Liver (tissue), 3 donors: ENCODE measurements around the gene SH3TC2.

ENCODE experiments used
- EGR1 ChIP-seq, 2 donors: IDR thresholded peaks; 2 replicates each; pipeline ENCODE4 v1.6.1; 2016 to 2018; ENCODE audit warnings: antibody characterized with exemption in 2 of 2, low read depth in 2 of 2
- GABPA ChIP-seq, 2 donors: IDR thresholded peaks in 1 of 2; conservative IDR thresholded peaks in 1 of 2; 2 replicates each; pipeline ENCODE4 v1.6.1; 2016; ENCODE audit warnings: antibody characterized with exemption in 2 of 2, mild to moderate bottlenecking in 1 of 2, moderate library complexity in 1 of 2
- JUND ChIP-seq, 2 donors: IDR thresholded peaks; 2 replicates each; pipeline ENCODE4 v1.6.1; 2016; ENCODE audit warnings: antibody characterized with exemption in 2 of 2
- NR2F2 ChIP-seq: IDR thresholded peaks from 2 replicates; pipeline ENCODE4 v1.6.1; 2016; ENCODE audit warnings: antibody characterized with exemption
- RAD21 ChIP-seq, 2 donors: IDR thresholded peaks; 2 replicates each; pipeline ENCODE4 v1.6.1; 2016; ENCODE audit warnings: antibody characterized with exemption in 2 of 2, mild to moderate bottlenecking in 2 of 2
- RXRA ChIP-seq, 2 donors: IDR thresholded peaks; 2 replicates each; pipeline ENCODE4 v1.6.1; 2017 to 2018; ENCODE audit warnings: antibody characterized with exemption in 2 of 2, mild to moderate bottlenecking in 1 of 2
- SP1 ChIP-seq: IDR thresholded peaks from 2 replicates; pipeline ENCODE4 v1.6.1; 2018; ENCODE audit warnings: antibody characterized with exemption, mild to moderate bottlenecking
- TAF1 ChIP-seq: conservative IDR thresholded peaks from 2 replicates; pipeline ENCODE4 v1.6.1; 2016; ENCODE audit warnings: antibody characterized with exemption, mild to moderate bottlenecking
- YY1 ChIP-seq: IDR thresholded peaks from 2 replicates; pipeline ENCODE4 v1.6.1; 2016; ENCODE audit warnings: antibody characterized with exemption, mild to moderate bottlenecking
- TF ChIP-seq, protein P1 (sequence below): IDR thresholded peaks from 2 replicates; pipeline ENCODE4 v1.6.1; 2016; ENCODE audit warnings: antibody characterized with exemption
- TF ChIP-seq, protein P2 (sequence below): fragments of 150-350 bp; IDR thresholded peaks from 2 replicates; pipeline ENCODE4 v1.5.1; 2017; ENCODE audit warnings: improper control_type of control experiment, low read depth, low read length; ENCODE audit not compliant: missing input control
- TF ChIP-seq, protein P3 (sequence below): IDR thresholded peaks from 2 replicates; pipeline ENCODE4 v1.6.1; 2016; ENCODE audit warnings: antibody characterized with exemption
- TF ChIP-seq, protein P4 (sequence below): IDR thresholded peaks from 2 replicates; pipeline ENCODE4 v1.6.1; 2016; ENCODE audit warnings: antibody characterized with exemption, mild to moderate bottlenecking
- TF ChIP-seq, protein P5 (sequence below): IDR thresholded peaks from 2 replicates; pipeline ENCODE4 v1.6.1; 2016; ENCODE audit warnings: antibody characterized with exemption
- donor health status: healthy.
- donor health status: healthy.

DNA sequence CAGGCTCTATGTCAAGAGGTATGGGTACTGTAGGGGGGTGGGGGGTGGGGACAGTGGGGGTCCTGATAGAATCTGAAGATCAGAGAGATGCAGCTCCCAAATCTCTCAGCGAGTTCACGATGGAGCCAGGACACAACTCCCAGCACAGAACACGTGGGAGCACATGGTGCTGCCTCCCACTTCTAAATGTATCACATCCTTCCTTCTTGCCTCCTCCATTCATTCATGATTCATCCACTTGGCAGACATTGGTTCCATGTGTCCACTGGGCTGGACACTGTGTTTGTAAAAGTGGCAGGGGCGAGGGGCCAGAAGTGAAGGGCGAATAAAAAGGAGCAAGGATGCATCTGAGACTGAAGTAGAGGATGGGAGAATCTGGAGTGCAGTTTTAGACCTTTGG, 33.9 kb downstream of the SH3TC2 start:
- TF ChIP-seq, protein P1, sequence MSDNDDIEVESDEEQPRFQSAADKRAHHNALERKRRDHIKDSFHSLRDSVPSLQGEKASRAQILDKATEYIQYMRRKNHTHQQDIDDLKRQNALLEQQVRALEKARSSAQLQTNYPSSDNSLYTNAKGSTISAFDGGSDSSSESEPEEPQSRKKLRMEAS = no peak
- TF ChIP-seq, protein P2, sequence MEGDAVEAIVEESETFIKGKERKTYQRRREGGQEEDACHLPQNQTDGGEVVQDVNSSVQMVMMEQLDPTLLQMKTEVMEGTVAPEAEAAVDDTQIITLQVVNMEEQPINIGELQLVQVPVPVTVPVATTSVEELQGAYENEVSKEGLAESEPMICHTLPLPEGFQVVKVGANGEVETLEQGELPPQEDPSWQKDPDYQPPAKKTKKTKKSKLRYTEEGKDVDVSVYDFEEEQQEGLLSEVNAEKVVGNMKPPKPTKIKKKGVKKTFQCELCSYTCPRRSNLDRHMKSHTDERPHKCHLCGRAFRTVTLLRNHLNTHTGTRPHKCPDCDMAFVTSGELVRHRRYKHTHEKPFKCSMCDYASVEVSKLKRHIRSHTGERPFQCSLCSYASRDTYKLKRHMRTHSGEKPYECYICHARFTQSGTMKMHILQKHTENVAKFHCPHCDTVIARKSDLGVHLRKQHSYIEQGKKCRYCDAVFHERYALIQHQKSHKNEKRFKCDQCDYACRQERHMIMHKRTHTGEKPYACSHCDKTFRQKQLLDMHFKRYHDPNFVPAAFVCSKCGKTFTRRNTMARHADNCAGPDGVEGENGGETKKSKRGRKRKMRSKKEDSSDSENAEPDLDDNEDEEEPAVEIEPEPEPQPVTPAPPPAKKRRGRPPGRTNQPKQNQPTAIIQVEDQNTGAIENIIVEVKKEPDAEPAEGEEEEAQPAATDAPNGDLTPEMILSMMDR = no peak
- TF ChIP-seq, protein P3, sequence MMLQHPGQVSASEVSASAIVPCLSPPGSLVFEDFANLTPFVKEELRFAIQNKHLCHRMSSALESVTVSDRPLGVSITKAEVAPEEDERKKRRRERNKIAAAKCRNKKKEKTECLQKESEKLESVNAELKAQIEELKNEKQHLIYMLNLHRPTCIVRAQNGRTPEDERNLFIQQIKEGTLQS = no peak
- TF ChIP-seq RXRA (IDR thresholded peaks at IDR 0.05) (no peak), RAD21 (IDR thresholded peaks at IDR 0.05) (no peak), NR2F2 (no peak), TAF1 (no peak), EGR1 (IDR thresholded peaks at IDR 0.05; ENCODE audit: low read depth in 2 of 2) (no peak), SP1 (no peak), JUND (IDR thresholded peaks at IDR 0.05) (no peak), GABPA (IDR thresholded peaks at IDR 0.05 in 1 of 2, conservative IDR thresholded peaks at IDR 0.05 in 1 of 2) (no peak), YY1 (no peak)
- TF ChIP-seq, protein P4, sequence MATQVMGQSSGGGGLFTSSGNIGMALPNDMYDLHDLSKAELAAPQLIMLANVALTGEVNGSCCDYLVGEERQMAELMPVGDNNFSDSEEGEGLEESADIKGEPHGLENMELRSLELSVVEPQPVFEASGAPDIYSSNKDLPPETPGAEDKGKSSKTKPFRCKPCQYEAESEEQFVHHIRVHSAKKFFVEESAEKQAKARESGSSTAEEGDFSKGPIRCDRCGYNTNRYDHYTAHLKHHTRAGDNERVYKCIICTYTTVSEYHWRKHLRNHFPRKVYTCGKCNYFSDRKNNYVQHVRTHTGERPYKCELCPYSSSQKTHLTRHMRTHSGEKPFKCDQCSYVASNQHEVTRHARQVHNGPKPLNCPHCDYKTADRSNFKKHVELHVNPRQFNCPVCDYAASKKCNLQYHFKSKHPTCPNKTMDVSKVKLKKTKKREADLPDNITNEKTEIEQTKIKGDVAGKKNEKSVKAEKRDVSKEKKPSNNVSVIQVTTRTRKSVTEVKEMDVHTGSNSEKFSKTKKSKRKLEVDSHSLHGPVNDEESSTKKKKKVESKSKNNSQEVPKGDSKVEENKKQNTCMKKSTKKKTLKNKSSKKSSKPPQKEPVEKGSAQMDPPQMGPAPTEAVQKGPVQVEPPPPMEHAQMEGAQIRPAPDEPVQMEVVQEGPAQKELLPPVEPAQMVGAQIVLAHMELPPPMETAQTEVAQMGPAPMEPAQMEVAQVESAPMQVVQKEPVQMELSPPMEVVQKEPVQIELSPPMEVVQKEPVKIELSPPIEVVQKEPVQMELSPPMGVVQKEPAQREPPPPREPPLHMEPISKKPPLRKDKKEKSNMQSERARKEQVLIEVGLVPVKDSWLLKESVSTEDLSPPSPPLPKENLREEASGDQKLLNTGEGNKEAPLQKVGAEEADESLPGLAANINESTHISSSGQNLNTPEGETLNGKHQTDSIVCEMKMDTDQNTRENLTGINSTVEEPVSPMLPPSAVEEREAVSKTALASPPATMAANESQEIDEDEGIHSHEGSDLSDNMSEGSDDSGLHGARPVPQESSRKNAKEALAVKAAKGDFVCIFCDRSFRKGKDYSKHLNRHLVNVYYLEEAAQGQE = no peak
- TF ChIP-seq, protein P5, sequence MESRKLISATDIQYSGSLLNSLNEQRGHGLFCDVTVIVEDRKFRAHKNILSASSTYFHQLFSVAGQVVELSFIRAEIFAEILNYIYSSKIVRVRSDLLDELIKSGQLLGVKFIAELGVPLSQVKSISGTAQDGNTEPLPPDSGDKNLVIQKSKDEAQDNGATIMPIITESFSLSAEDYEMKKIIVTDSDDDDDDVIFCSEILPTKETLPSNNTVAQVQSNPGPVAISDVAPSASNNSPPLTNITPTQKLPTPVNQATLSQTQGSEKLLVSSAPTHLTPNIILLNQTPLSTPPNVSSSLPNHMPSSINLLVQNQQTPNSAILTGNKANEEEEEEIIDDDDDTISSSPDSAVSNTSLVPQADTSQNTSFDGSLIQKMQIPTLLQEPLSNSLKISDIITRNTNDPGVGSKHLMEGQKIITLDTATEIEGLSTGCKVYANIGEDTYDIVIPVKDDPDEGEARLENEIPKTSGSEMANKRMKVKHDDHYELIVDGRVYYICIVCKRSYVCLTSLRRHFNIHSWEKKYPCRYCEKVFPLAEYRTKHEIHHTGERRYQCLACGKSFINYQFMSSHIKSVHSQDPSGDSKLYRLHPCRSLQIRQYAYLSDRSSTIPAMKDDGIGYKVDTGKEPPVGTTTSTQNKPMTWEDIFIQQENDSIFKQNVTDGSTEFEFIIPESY = no peak
